22Rv1 (cell line): ENCODE data around the gene FAM13B.

Experiments
- CTCF ChIP-seq: fragments of 450-650 bp; IDR thresholded peaks from 2 replicates; pipeline ENCODE4 v1.5.1; 2017; ENCODE audit warnings: mild to moderate bottlenecking
- ZFX ChIP-seq: fragments of 450-650 bp; IDR thresholded peaks from 2 replicates; pipeline ENCODE4 v1.6.1; 2017; ENCODE audit warnings: antibody characterized with exemption, borderline replicate concordance

- TF ChIP-seq CTCF (no peak), ZFX (no peak)
Measured at GRCh38 chr5:138000102-138000723, 32.7 kb downstream of the FAM13B start.
